HG03460 (cell line): ENCODE measurements around the gene SPRY1.

Experiments used
- ATAC-seq: cut with Tn5 transposase; IDR thresholded peaks from one replicate; pipeline ENCODE4 v1.9.1; 2021; ENCODE audit not compliant: unreplicated experiment

SPRY1 gene

DNA sequence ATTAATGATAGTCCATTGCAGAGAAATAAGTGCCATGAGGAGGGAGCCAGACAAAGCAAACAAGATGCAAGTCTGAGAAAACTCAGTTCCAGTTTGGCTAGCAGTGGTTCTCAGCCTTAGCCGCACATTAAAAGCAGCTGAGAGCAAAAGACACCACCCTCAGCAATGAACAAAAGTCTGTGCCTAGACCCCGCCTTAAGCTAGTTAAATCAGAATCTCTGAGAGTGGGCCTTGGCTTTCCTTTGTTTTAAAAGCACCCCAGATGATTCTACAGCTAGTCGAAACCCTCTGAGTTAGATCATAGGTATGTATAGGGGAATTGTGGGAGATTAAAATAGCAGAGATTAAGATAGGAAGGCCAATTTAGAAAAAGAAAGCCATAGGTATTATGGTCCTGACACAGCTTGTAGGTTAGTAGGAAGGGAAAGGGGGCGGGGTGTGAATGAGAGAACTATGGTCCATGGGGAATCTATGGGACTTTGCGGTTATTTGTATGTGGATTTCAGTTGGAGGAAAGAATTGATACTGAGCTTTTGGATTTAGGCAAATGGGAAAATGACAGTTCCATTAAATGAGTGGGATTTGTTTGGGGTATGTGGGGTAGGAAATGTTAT lies 12.0 kb downstream of the SPRY1 start:
- no peak for ATAC-seq

DNA sequence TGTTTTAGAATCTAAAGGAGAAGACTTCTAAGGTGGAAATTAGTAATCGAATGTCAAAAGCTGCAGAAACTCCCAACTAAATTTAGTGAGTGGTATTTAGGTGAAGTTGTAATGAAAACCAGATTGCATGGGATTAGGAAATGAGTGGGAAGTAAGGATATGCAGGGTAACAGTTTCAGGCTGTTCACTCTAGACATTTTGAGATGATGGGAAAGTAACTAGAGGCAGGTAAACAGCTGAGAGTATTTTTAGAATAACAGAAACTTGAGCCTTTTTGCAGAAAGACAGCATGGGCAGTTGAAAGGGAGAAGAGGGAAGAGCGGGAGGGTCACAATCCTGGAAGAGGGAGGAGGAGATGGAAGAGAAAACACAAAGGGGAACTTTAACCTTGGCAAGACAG lies 12.7 kb downstream of the SPRY1 start:
- no peak for ATAC-seq

DNA sequence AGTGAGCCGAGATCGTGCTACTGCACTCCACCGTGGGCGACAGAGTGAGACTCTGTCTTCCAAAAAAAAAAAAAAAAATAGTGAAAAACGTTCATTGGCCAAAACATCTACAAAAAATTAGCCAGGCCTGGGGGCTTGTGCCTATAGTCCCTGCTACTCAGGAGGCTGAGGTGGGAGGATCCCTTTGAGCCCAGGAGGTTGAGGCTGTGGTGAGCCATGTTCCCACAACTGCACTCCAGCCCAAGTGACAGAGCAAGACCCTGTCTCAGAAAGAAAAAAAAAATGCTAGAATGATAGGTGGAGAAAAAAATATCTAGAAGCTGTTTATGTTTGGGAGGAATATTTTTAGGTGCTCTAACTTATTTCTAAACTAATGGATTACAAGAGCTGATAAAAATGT lies 14.9 kb downstream of the SPRY1 start:
- no peak for ATAC-seq

DNA sequence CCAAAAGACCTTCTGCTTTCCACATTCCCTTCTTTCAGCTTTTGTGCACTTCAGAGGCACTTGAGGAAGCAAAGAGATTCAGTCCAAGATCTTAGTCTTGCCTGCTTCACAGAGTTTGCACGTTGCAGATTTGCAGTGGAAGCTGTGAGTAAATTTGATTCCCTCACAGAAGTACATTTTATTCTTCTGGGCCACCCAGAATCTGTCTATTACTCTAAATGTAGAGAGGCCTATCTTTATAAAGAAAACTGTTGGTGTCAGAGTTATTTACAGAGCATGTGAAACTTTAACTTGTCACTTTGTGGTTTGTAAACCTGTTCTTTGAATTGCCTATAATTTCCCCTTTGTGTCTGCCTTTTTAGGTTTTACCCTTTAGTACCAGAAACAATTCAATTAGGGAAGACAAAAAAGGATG lies 15.5 kb downstream of the SPRY1 start:
- ATAC-seq, result peak; percentile 75

DNA sequence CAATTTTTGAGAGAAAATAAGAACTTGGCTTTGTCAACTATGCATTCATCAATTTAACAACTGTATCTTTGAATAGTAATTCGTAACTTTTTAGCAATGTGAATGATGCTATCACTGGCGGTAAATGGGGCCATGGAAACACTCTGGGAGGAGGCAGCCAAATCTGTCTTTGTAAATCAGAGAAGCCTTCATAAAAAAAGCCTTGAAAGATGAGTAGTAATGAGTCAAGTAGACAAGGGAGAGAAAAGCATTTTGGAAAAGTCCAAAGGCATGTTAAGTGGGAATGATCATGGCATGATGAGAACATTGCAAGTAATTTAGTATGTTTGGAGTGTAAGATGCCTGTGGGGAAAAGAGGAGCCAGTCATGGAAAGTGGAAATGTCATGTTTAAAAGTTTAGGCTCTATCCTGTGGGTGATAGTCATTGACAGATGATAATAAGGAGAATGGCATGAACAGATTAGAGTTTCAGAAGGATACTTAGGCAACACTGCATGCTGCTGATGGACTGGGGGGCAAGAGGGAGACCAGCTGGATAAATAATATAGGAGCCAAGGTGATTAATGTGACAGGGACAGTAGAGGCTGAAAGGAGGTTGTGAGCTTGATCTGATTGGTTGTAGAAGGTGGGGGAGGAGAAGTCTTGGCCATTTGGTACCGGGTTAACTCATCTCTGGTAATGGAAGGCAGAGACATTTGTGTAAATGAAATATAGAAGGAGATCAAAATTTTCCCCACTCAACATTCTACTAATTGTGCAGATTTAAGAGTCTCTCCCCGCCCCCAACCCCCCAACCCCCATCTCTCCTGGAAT lies 16.3 kb downstream of the SPRY1 start:
- peak; percentile 4 for ATAC-seq

DNA sequence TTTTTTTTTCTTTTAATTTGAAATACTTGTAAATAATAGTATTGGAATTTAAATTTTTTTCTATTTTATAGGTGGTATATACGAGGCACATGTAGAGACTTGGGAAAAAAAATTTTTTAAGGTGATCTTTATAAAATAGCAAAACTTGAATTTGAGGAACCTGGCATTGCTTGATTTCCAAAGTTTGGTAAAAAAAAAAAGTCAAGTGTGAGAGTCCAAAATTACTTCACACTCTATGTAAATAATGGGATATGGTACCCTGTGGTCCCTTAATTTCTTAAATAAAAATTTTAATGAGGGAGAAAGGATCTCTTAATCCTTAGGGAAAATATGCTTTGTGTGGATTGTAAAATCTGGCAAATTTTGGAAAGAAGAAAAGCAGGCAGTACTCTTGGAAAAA lies 19.0 kb downstream of the SPRY1 start:
- no peak for ATAC-seq

DNA sequence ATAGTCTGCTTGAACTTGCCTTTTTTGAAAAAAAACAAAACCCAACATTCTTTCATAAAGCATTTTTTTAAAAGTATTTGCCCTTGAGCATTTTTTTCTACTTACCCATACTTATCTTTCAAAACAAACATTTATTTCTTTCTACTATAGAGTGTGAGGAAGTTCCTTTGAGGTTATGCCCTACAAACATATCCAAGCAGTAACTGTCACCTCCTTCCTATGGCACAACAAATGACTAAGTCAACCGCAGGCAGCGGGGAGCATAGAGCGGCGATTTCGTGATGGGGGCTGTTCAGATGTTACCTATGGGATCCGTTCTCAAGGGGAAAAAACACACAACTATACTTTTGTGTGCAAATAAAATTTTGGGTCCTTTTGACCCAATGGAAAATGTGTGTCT lies 19.4 kb downstream of the SPRY1 start:
- ATAC-seq, result no peak

DNA sequence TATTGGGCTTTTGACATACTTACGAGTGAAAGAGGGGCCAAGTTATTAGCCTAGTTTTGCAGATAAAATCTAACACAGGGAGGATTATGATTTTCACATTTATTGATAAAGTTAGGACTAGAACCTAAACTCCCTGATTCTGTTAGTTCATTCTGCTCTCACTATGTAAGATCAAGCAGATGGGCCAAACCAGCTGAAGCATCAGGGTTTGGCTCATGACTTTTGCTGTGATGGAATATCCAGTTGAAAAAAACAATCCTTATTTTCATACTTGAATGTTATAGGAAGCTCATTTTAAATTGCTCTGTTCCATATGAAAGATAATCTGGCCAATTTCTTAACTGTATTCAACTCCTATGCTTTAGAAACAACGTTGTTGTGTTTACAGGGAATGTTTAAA lies 21.2 kb downstream of the SPRY1 start:
- ATAC-seq, result no peak

DNA sequence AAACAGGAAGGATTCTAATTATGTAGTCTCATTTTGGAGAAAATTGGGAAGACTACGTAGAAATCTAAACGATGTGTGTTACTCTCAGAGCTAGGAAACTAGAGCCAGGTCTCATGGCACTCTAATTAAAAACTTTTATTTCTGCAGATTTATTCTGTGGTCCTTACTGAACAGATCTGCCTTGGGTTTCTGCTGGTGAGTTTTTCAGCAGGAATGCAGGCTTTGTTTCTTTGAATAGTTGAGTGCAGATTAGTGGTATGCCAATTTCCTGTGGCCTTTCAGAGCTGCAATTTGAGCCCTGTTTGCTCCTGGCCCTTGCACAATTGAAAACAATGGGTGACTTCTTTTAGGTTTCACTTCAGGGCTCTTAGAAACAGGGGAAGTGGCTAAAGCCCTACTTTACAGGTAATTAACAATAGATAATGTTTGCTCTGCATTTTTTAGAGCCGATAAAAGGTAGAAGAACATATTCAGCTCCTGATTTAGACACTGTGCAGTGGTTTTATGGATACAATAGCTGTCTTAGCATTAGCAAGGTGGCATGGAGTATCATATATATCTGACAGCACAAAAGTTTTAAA lies 21.8 kb downstream of the SPRY1 start:
- ATAC-seq, result peak; percentile 89

DNA sequence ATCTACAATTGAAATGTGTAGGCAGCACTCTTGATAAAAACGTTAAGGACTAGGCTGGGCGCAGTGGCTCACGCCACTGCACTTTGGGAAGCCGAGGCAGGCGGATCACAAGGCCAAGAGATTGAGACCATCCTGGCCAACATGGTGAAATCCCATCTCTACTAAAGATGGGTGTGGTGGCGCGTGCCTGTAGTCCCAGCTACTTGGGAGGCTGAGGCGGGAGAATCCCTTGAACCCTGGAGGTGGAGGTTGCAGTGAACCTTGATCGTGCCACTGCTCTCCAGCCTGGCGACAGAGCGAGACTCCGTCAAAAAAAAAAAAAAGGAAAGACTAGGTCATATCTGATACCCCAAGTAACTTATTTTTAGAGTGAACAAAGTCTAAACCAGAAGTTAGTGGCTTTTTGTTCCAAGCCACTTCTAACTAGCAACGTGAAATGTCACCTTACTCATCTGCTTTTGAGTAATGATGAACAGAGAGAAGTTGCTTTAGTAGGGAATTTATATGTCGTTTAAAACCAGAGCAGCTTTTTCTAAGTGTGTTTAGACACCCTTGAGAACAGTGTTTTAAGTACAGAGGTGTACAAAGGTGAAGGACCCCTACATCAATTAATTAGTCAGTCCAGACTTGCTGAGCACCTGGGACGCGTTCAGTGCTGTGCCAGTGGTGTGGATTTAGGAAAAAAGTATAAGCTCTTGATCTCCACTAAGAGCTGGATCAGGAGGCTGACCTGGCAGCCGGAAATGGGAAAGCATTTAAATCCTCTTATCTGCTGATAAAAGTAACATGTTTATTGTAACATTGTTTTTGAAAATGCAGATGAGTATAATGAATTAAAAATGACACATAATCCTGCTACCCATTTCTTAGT lies 23.5 kb downstream of the SPRY1 start:
- ATAC-seq, result no peak

DNA sequence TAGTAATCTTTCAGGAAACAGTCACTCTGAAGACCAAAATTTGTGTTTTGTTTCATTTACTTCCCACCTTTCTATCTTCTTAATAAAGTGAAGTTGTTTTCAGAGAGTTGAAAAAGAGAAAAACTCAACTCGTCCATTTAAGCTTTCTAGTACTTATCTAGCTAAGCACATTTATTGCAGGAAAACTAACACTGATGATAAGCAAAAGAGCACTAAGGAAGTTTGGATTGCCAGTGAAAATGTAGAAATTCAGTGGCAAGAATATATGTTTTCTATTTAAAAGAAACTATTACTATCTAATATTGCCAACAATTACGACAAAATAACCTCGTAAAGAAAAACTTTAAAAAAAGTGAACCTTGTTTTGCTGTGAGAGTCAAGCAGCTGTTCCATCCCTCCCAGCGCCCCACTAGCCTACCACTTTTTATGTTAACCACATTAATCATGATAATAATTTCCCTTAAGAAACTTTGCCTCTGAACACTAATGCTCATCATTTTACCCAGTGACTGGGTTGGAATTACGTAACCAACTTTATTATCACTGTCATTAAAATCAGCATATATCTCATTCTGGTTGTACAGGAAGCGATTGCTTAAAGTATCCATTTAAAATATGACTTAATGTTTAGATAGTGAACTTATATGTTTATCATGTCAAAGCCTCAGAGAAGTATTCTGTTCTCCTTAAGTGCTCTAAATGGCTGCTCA lies 24.8 kb downstream of the SPRY1 start:
- ATAC-seq, result no peak

DNA sequence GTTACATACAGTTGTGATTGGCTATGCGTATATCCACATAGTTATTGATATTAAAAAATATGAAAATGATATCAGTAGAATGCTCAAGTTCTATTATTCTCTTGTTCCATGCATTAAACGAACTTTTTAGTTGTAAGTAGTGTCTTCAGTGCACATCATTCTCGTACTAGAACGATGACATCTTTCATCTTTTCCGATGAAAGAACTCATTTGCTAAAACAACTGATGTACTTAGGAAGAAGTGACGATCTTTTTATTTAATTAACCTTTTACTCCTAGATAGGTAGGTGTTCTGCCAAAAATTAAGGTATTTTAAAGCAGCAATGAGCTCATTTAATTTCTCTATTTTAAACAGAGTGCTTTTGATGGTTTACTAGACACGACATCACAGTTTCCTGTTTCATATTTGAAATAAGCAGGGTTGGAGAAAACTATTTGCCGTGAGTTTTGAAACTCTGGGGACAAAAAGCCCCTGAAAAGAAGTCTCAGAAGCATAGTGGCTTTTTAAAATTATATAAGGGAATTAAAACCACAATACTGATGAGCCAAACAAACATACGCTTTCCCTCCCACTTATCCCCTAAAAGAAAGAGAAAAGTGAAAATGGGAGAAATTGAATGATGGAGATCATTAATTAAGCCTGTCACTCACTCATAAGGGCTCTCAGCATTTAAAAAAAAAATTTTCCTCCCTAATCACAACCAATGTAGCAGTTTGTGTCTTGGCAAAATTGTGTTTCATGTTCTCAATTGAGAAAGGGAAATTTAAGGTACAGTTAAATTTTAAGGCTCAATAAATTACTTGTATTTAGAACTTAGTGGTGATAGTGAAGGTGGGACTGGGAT lies 25.6 kb downstream of the SPRY1 start:
- ATAC-seq, result no peak

DNA sequence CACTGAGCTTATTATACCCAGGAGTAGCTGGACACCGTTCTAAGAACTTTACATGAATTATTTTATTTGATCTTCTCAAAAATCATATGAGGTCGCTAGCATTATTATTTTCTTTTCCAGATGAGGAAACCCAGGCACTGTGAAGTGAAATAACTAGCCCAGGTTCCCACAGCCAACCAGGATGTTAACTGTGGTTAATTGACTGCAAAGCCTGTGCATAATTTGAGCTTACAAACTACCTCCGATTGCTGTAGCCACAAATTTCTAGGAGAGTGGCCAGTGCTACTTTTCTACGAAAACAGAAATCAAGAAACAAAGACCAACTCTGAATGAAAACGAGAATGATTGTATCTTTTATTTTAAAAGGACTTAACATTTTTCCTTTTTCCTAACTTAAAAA lies 27.2 kb downstream of the SPRY1 start:
- ATAC-seq, result no peak

DNA sequence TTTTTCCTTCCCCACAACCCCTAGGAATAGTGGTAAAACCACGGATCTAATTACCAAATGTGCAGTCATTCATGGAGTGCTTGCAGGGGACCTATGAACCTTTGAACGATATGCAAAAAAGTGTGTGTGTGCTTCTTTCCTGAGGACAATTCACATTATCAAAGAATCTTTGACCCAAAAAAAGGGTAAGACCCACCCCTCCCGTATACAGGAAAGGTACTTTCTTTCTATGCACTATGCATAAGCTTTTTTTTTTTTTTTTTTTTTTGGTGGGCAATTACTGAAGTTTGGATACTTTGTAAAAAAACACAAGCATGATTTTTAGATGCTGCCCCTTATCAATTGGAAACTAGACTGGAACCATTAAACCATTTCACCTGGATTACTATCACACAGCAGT lies 31.4 kb downstream of the SPRY1 start:
- no peak for ATAC-seq

DNA sequence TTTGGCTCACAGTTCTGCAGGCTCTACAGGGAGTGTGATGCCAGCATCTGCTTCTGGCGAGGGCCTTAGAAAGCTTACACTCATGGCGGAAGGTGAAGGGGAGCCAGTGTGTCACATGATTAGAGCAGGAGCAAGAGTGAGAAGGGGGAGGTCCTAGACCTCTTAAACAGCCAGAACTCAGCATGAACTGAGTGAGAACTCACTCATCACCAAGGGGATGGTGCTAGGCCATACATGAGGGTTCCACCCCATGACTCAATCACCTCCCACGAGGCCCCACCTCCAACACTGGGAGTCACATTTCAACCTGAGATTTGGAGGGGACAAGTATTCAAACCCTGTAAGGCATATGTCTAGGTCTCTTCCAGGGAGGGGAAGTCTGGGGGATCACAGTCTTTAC lies 33.4 kb downstream of the SPRY1 start:
- no peak for ATAC-seq

DNA sequence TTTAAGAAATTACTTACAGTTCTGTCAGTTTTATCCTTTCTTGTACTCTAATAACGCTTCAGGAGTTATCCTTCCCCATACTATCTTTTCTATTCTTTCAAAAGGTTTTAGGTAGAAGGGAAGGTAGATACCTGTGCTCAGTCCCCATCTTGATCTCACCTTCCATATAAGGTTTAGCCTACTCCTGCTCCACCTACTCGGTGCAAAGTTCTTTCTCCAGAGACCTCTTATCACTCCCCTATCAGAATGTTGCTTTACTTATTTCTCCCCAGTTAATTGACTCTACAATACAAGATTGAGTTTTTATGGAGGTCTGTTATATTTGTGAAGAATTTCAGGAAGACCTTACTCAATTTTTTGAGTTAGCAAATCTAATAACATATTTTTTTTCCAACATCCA lies 33.9 kb downstream of the SPRY1 start:
- ATAC-seq, result no peak

DNA sequence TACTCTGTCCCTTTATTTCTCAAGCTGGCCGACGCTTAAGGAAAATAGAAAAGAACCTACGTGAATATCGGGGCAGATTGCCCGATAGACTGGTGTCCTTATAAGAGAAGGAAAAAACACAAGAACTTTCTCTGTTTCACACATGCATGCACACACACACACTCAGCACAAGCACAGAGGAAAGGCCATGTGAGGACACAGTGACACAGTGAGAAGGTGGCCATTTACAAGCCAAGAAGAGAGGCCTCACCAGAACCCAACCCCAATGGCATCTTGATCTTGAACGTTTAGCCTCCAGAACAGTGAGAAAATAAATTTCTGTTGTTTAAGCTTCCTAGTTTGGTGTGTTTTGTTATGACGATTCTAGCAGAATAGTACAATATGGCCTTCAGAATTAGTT lies 37.0 kb downstream of the SPRY1 start:
- no peak for ATAC-seq

DNA sequence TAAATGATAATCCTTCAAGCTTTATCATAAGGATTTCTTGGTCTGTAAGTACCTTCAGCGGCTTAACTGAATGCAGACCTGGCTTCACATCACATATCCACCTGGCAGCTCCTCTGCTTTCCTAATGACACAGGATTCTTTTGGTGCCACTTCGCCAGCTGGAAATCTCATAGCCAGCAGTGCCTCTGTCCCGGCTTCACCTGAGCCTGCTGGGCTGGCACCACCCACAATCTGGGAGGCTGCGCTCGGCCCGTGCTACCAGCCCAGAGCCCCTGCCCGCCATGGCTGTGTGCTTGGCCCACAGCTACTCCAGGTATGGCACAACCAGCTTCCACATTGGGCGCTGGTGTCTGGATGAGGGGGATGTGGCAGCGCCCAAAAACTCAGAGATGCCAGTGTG lies 37.4 kb downstream of the SPRY1 start:
- no peak for ATAC-seq

DNA sequence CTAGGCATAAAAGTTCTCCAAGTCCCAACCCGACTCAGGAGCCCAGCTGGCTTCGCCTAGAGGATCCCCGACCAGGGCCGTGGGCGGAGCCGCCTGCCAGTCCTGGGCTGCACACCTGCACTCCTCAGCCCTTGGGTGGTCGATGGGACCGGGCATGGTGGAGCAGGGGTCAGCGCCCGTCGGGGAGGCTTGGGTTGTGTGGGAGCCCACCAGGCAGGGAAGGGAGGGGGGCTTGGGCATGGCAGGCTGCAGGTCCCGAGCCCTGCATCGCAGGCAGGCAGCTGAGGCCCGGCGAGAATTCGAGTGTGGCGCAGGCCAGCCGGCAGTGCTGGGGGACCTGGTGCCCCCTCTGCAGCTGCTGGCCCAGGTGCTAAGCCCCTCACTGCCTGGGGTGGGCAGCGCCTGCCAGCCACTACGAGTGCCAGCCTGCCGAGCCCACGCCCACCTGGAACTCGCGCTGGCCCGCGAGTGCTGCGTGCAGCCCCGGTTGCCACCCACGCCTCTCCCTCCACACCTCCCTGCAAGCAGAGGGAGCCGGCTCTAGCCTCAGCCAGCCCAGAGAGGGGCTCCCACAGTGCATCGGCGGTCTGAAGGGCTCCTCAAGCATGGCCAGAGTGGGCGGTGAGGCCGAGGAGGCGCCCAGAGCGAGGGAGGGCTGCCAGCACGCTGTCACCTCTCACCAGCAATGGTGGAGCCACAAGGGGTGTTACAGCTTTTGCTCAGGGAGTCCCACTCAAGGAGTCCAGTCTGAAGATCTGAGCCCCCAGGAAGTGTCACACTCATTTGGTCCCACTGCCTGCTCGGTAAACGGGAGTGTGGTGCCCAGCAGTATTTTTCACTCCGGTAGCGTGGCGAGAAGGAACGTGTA lies 38.9 kb downstream of the SPRY1 start:
- no peak for ATAC-seq
